H9 (cell line): ENCODE measurements around the gene ZMYND11. TPM values are rescaled to one million over a fixed set of nuclear protein-coding genes. Genes with fewer than 3 reads are reported as not detected.

Source experiments
- DNase-seq: peaks from one replicate; pipeline ENCODE4 v3.0.0-alpha.2; 2017
- H2AFZ ChIP-seq: one replicate; pipeline ENCODE4 v1.6.1; 2013; ENCODE audit warnings: mild to moderate bottlenecking, low read length, control low read depth, moderate library complexity
- H2AK5ac ChIP-seq: 2 replicates; pipeline ENCODE4 v1.6.1; 2013; ENCODE audit warnings: low read length, control low read depth, mixed read lengths; ENCODE audit not compliant: insufficient read length
- H2BK120ac ChIP-seq: one replicate; pipeline ENCODE4 v1.6.1; 2013; ENCODE audit warnings: low read depth, mild to moderate bottlenecking, low read length, control low read depth, inconsistent platforms; ENCODE audit not compliant: poor library complexity, severe bottlenecking
- H2BK12ac ChIP-seq: 2 replicates; pipeline ENCODE4 v1.6.1; 2013; ENCODE audit warnings: low read length, control low read depth, mixed read lengths, low read depth; ENCODE audit not compliant: insufficient read length
- H2BK15ac ChIP-seq: 2 replicates; pipeline ENCODE4 v1.6.1; 2013; ENCODE audit warnings: low read depth, low read length, control low read depth
- H2BK20ac ChIP-seq: one replicate; pipeline ENCODE4 v1.6.1; 2013; ENCODE audit warnings: low read depth, mild to moderate bottlenecking, low read length, control low read depth, inconsistent platforms; ENCODE audit not compliant: poor library complexity, severe bottlenecking
- H2BK5ac ChIP-seq: 2 replicates; pipeline ENCODE4 v1.6.1; 2013; ENCODE audit warnings: low read length, control low read depth, mixed read lengths; ENCODE audit not compliant: insufficient read length
- H3K14ac ChIP-seq: 2 replicates; pipeline ENCODE4 v1.6.1; 2013; ENCODE audit warnings: low read length, control low read depth; ENCODE audit not compliant: insufficient read depth
- H3K18ac ChIP-seq: 2 replicates; pipeline ENCODE4 v1.6.1; 2013; ENCODE audit warnings: low read depth, mild to moderate bottlenecking, mixed read lengths, low read length, control low read depth; ENCODE audit not compliant: insufficient read length
- H3K23ac ChIP-seq: 2 replicates; pipeline ENCODE4 v1.6.1; 2013; ENCODE audit warnings: low read length, control low read depth, mixed read lengths, low read depth; ENCODE audit not compliant: insufficient read length
- H3K23me2 ChIP-seq: 2 replicates; pipeline ENCODE4 v1.6.1; 2013; ENCODE audit warnings: low read depth, mild to moderate bottlenecking, mixed read lengths, low read length, control low read depth; ENCODE audit not compliant: insufficient read length, poor library complexity, severe bottlenecking
- H3K27ac ChIP-seq: 2 replicates; pipeline ENCODE4 v1.5.1; 2013; ENCODE audit warnings: low read length, control low read depth, mixed read lengths, low read depth; ENCODE audit not compliant: insufficient read length
- H3K27me3 ChIP-seq: 2 replicates; pipeline ENCODE4 v1.6.1; 2013; ENCODE audit warnings: low read length, control low read depth, inconsistent platforms; ENCODE audit not compliant: insufficient read depth
- H3K4ac ChIP-seq: 2 replicates; pipeline ENCODE4 v1.6.1; 2013; ENCODE audit warnings: low read depth, mild to moderate bottlenecking, control low read depth, inconsistent platforms, low read length, moderate library complexity
- H3K4me1 ChIP-seq: 2 replicates; pipeline ENCODE4 v1.6.1; 2013; ENCODE audit warnings: low read length, control low read depth, inconsistent platforms; ENCODE audit not compliant: insufficient read depth
- H3K4me2 ChIP-seq: 2 replicates; pipeline ENCODE4 v1.6.1; 2013; ENCODE audit warnings: low read length, control low read depth, mixed read lengths; ENCODE audit not compliant: insufficient read length, insufficient read depth
- H3K56ac ChIP-seq: 2 replicates; pipeline ENCODE4 v1.6.1; 2013; ENCODE audit warnings: low read depth, mild to moderate bottlenecking, mixed read lengths, low read length, control low read depth; ENCODE audit not compliant: insufficient read length
- H3K79me1 ChIP-seq: 2 replicates; pipeline ENCODE4 v1.6.1; 2013; ENCODE audit warnings: low read depth, mild to moderate bottlenecking, moderate library complexity, low read length, control low read depth, inconsistent platforms; ENCODE audit not compliant: insufficient read depth, poor library complexity, severe bottlenecking
- H3K79me2 ChIP-seq: 2 replicates; pipeline ENCODE4 v1.6.1; 2013; ENCODE audit warnings: low read length, control low read depth, inconsistent platforms; ENCODE audit not compliant: insufficient read depth
- H3K9ac ChIP-seq: 2 replicates; pipeline ENCODE4 v1.6.1; 2013; ENCODE audit warnings: low read length, control low read depth, mixed read lengths; ENCODE audit not compliant: insufficient read length; ENCODE audit errors: extremely low read depth
- H3K9me3 ChIP-seq: one replicate; pipeline ENCODE4 v1.6.1; 2013; ENCODE audit warnings: low read depth, low read length, inconsistent platforms; ENCODE audit not compliant: control insufficient read depth
- H3T11ph ChIP-seq: one replicate; pipeline ENCODE4 v1.6.1; 2013; ENCODE audit warnings: mild to moderate bottlenecking, low read length, control low read depth, inconsistent platforms
- H4K20me1 ChIP-seq: one replicate; pipeline ENCODE4 v1.6.1; 2013; ENCODE audit not compliant: control insufficient read depth, insufficient read length, insufficient read depth
- H4K5ac ChIP-seq: 2 replicates; pipeline ENCODE4 v1.6.1; 2013; ENCODE audit warnings: low read depth, mild to moderate bottlenecking, mixed read lengths, low read length, control low read depth; ENCODE audit not compliant: insufficient read length
- H4K8ac ChIP-seq: replicated peaks from 2 replicates; pipeline ENCODE4 v1.6.1; 2013; ENCODE audit warnings: low read length, control low read depth, mixed read lengths, low read depth; ENCODE audit not compliant: insufficient read length
- H4K91ac ChIP-seq: 2 replicates; pipeline ENCODE4 v1.6.1; 2013; ENCODE audit warnings: low read depth, mild to moderate bottlenecking, moderate library complexity, mixed read lengths, low read length, control low read depth; ENCODE audit not compliant: insufficient read length
- H3K27ac Mint-ChIP-seq, 3 experiments: 2 replicates in 2 of 3; 3 replicates in 1 of 3; pipeline ENCODE4 v1.8.0; 2020 to 2021; ENCODE audit warnings: mixed read lengths in 3 of 3, mild to moderate bottlenecking in 1 of 3, moderate library complexity in 1 of 3
- H3K27me3 Mint-ChIP-seq: 2 replicates; pipeline ENCODE4 v1.8.0; 2021; ENCODE audit warnings: low read depth, mild to moderate bottlenecking, moderate library complexity, mixed read lengths
- H3K36me3 Mint-ChIP-seq, 3 experiments: 2 replicates in 2 of 3; 3 replicates in 1 of 3; pipeline ENCODE4 v1.8.0; 2020 to 2021; ENCODE audit warnings: low read depth in 3 of 3, mixed read lengths in 3 of 3; ENCODE audit not compliant: insufficient read depth in 1 of 3
- H3K4me1 Mint-ChIP-seq, 2 experiments: 2 replicates each; pipeline ENCODE4 v1.8.0; 2020; ENCODE audit warnings: mixed read lengths in 2 of 2
- H3K4me3 Mint-ChIP-seq, 2 experiments: 2 replicates in 1 of 2; 3 replicates in 1 of 2; pipeline ENCODE4 v1.8.0; 2020 to 2021; ENCODE audit warnings: mild to moderate bottlenecking in 2 of 2, mixed read lengths in 2 of 2, moderate library complexity in 1 of 2
- H3K9me3 Mint-ChIP-seq, 2 experiments: 2 replicates in 1 of 2; 3 replicates in 1 of 2; pipeline ENCODE4 v1.8.0; 2020; ENCODE audit warnings: mild to moderate bottlenecking in 2 of 2, mixed read lengths in 2 of 2, moderate library complexity in 1 of 2
- WGBS: extraction: QIAGEN DNeasy Blood & Tissue Kit; methylation state at CpG from one replicate; pipeline ENCODE4 v1.1.7; 2013; ENCODE audit warnings: missing lambda C conversion rate, low lambda C conversion rate, mixed read lengths; ENCODE audit not compliant: insufficient read length; ENCODE audit errors: extremely low coverage; 5-methylcytosine and 5-hydroxymethylcytosine counted together
- total RNA-seq: library from RNA; stranded (reverse); gene quantifications from 2 replicates; pipeline ENCODE4 v1.2.1, GENCODE V29; 2021
- TF ChIP-seq, protein P1 (sequence below): fragments of 200-600 bp; sonication (generic); conservative IDR thresholded peaks from 3 replicates; pipeline ENCODE4 v1.8.0; 2021; ENCODE audit warnings: antibody characterized with exemption, mild to moderate bottlenecking

Gene ZMYND11
- total RNA-seq, 1 experiment from 2014 or later = 33.7 TPM

DNA sequence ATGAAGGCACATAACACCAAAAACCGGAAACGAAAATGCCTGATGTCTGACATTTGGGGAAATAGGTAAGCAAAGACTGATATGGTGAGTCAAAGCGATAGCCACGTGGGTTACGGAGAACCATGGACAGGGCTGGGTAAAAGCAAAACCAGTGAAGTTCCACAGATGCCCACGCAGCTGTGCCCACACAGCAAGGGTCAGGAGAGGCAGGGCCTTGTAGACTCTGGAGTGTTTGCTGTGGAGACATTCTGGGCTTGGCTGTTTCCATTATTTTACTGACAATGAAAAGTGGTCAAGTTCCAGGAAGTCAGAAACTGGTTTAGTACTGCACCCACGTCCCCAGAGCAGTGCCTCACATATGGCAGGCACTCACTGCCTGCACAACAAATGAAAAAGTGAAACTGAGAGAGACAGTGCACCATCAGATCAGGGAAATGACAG lies 148.7 kb downstream of the ZMYND11 start:
- Histone ChIP-seq H2BK5ac (no peak overlapping the region), H3K4me1 (peaks cover 2% of the 10 kb centered on the region; the same call in 1 of the 2 replicates), H3K79me2 (no peaks in the 10 kb centered on the region), H4K5ac (no peak overlapping the region), H3K9me3 (no peaks in the 10 kb centered on the region), H4K20me1 (no peaks in the 10 kb centered on the region), H3K14ac (no peak overlapping the region), H3K23me2 (no peaks in the 10 kb centered on the region), H2BK20ac (no peak overlapping the region), H3K4ac (no peak overlapping the region), H3K27me3 (no peaks in the 10 kb centered on the region), H2BK12ac (no peak overlapping the region), H3K56ac (no peak overlapping the region), H3K79me1 (no peaks in the 10 kb centered on the region), H2AFZ (no peak overlapping the region), H3K4me2 (no peak overlapping the region), H4K8ac (no peak overlapping the region), H3T11ph (no peak overlapping the region), H3K27ac (no peak overlapping the region), H2AK5ac (no peak overlapping the region), H2BK120ac (no peak overlapping the region), H2BK15ac (no peak overlapping the region), H3K9ac (no peak overlapping the region), H3K23ac (no peak overlapping the region), H4K91ac (no peak overlapping the region), H3K18ac (no peak overlapping the region)
- H3K4me3 Mint-ChIP-seq = no peak overlapping the region; a peak in 1 of 5 replicates
- no peaks in the 10 kb centered on the region for H3K27me3 Mint-ChIP-seq
- no peak for DNase-seq
- no CpG with 5 or more reads among the region's 7 CpGs for WGBS
- no peaks in the 10 kb centered on the region for H3K9me3 Mint-ChIP-seq
- TF ChIP-seq, protein P1, sequence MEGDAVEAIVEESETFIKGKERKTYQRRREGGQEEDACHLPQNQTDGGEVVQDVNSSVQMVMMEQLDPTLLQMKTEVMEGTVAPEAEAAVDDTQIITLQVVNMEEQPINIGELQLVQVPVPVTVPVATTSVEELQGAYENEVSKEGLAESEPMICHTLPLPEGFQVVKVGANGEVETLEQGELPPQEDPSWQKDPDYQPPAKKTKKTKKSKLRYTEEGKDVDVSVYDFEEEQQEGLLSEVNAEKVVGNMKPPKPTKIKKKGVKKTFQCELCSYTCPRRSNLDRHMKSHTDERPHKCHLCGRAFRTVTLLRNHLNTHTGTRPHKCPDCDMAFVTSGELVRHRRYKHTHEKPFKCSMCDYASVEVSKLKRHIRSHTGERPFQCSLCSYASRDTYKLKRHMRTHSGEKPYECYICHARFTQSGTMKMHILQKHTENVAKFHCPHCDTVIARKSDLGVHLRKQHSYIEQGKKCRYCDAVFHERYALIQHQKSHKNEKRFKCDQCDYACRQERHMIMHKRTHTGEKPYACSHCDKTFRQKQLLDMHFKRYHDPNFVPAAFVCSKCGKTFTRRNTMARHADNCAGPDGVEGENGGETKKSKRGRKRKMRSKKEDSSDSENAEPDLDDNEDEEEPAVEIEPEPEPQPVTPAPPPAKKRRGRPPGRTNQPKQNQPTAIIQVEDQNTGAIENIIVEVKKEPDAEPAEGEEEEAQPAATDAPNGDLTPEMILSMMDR = no peak
- H3K36me3 Mint-ChIP-seq = peaks cover 5 to 17% (median 8%) of the 10 kb centered on the region in 3 experiments; a peak in 6 of 7 replicates
- H3K4me1 Mint-ChIP-seq = peaks cover 9 to 10% of the 10 kb centered on the region in 2 experiments
- peak overlapping the region in 1 of 3 experiments; percentile 33; a peak in 1 of 7 replicates for H3K27ac Mint-ChIP-seq
